ENCODE results near the gene SAMD13.

The SAMD13 gene

GRCh38 chr1:84370831-84371394 is 69.4 kb downstream of the SAMD13 start:
- DNase-seq (ENCODE audit: low read depth in 2 of 2), result no peak

GRCh38 chr1:84373436-84374141 is 72.1 kb downstream of the SAMD13 start:
- DNase-seq (ENCODE audit: low read depth in 2 of 2), result no peak

GRCh38 chr1:84374991-84375696 is 73.6 kb downstream of the SAMD13 start:
- DNase-seq (ENCODE audit: low read depth in 2 of 2), result no peak

- DNase-seq (ENCODE audit: low read depth in 2 of 2), result no peak
Measured at GRCh38 chr1:84376000-84376910, 74.7 kb downstream of the SAMD13 start.

- no peak for DNase-seq (ENCODE audit: low read depth in 2 of 2)
Measured at GRCh38 chr1:84377480-84378095, 76.1 kb downstream of the SAMD13 start.

GRCh38 chr1:84379138-84379916 is 77.8 kb downstream of the SAMD13 start:
- DNase-seq (ENCODE audit: low read depth in 2 of 2), result no peak

GRCh38 chr1:84379917-84380180 is 78.3 kb downstream of the SAMD13 start:
- no peak for DNase-seq (ENCODE audit: low read depth in 2 of 2)

GRCh38 chr1:84382127-84382526 is 80.6 kb downstream of the SAMD13 start:
- no peak for DNase-seq (ENCODE audit: low read depth in 2 of 2)

- no peak for DNase-seq (ENCODE audit: low read depth in 2 of 2)
Measured at GRCh38 chr1:84385347-84385746, 83.8 kb downstream of the SAMD13 start.

- DNase-seq (ENCODE audit: low read depth in 2 of 2), result no peak
Measured at GRCh38 chr1:84386716-84387479, 85.4 kb downstream of the SAMD13 start.

GRCh38 chr1:84387480-84388163 is 86.1 kb downstream of the SAMD13 start:
- no peak for DNase-seq (ENCODE audit: low read depth in 2 of 2)

- DNase-seq (ENCODE audit: low read depth in 2 of 2), result no peak
Measured at GRCh38 chr1:84390226-84390625, 88.7 kb downstream of the SAMD13 start.

GRCh38 chr1:84398175-84399155 is 97.0 kb downstream of the SAMD13 start, which contains the start of gene DNASE2B:
Gene DNASE2B (plus strand): TSS chr1:84398484. CDS start chr1:84398565, 81 bp downstream.
- DNase-seq (ENCODE audit: low read depth in 2 of 2), result no peak
